ENCODE measurements around the gene RASSF5. TPM values are rescaled to one million over a fixed set of nuclear protein-coding genes. Genes with fewer than 3 reads are reported as not detected.

RASSF5 gene
- polyA plus RNA-seq, 1 of the 3 experiments (the other 2 are of a cell fraction): 2.2 TPM

- Histone ChIP-seq H2AFZ (ENCODE audit: low read depth) (no peak overlapping the region), H3K79me2 (ENCODE audit: insufficient read depth) (peaks cover 11% of the 10 kb centered on the region; the same call in 1 of the 2 replicates), H3K4me2 (no peak overlapping the region; the same call in 1 of the 2 replicates), H3K4me1 (ENCODE audit: control insufficient read depth in 1 of 2, insufficient read depth in 2 of 2, low read depth in 1 of 2, low read length in 1 of 2) (peaks cover 13 to 22% of the 10 kb centered on the region in 2 experiments; a peak in 2 of 4 replicates), H4K20me1 (ENCODE audit: insufficient read depth) (no peaks in the 10 kb centered on the region), H3F3A (replicated peaks; ENCODE audit: insufficient read depth) (no peaks in the 10 kb centered on the region), H3K27ac (ENCODE audit: low read depth in 2 of 2, low read length in 1 of 2) (no peak overlapping the region), H3K9ac (no peak overlapping the region), H3K27me3 (ENCODE audit: insufficient read depth) (no peaks in the 10 kb centered on the region), H3K9me3 (no peaks in the 10 kb centered on the region), H3K9me2 (no peaks in the 10 kb centered on the region), H3K4me3 (ENCODE audit: low read depth in 2 of 2, low read length in 1 of 2) (no peak overlapping the region), H3K36me3 (replicated peaks in 1 of 2; ENCODE audit: control insufficient read depth in 1 of 2, insufficient read depth in 2 of 2, low read length in 1 of 2) (peaks cover 4 to 9% of the 10 kb centered on the region in 2 experiments)
- no peak for DNase-seq
- ChIA-PET CTCF (interaction anchor here (0.7 to 3.3 kb wide), 6 partner anchors 7 to 192 kb away, joined by 3 to 30 read pairs (median 14); partner anchors contain the start of gene EIF2D), POLR2A (no interaction called here)
- TF ChIP-seq TAF1 (IDR thresholded peaks at IDR 0.05; ENCODE audit: borderline replicate concordance, low read depth, low read length) (no peak), CTCF (IDR thresholded peaks at IDR 0.05) (no peak), IRF3 (IDR thresholded peaks at IDR 0.05; ENCODE audit: low read depth, low read length) (no peak), TEAD4 (IDR thresholded peaks at IDR 0.05; ENCODE audit: borderline replicate concordance, insufficient read depth) (no peak), YY1 (IDR thresholded peaks at IDR 0.05; ENCODE audit: low read depth) (no peak), RAD21 (IDR thresholded peaks at IDR 0.05; ENCODE audit: low read length) (no peak), RCOR1 (IDR thresholded peaks at IDR 0.05; ENCODE audit: low read length) (no peak), CHD2 (IDR thresholded peaks at IDR 0.05; ENCODE audit: low read length, partially characterized antibody) (no peak)
- WGBS (ENCODE audit: low lambda C conversion rate): 87% methylated on average over 2 of the region's 2 CpGs
Observed at GRCh38 chr1:206472024-206472423, 35.3 kb upstream of the RASSF5 start.

- H3K36me3 ChIP-seq (replicated peaks in 1 of 2; ENCODE audit: control insufficient read depth in 1 of 2, insufficient read depth in 2 of 2, low read length in 1 of 2): peaks cover 4 to 9% of the 10 kb centered on the region in 2 experiments
- CTCF ChIA-PET: interaction anchor here (0.7 to 3.3 kb wide), 3 partner anchors 11 to 192 kb away, joined by 3 to 18 read pairs (median 12); no protein-coding TSS in a partner anchor
- no peak overlapping the region for H2AFZ ChIP-seq (ENCODE audit: low read depth)
- H3K9me3 ChIP-seq: no peaks in the 10 kb centered on the region
- H3K9me2 ChIP-seq: no peaks in the 10 kb centered on the region
- 26% methylated on average over 3 of the region's 3 CpGs for WGBS (ENCODE audit: low lambda C conversion rate)
- POLR2A ChIA-PET: no interaction called here
- H3K9ac ChIP-seq: no peak overlapping the region
- H3K27ac ChIP-seq (ENCODE audit: low read depth in 2 of 2, low read length in 1 of 2): no peak overlapping the region
- peaks cover 13 to 22% of the 10 kb centered on the region in 2 experiments; a peak in 2 of 4 replicates for H3K4me1 ChIP-seq (ENCODE audit: control insufficient read depth in 1 of 2, insufficient read depth in 2 of 2, low read depth in 1 of 2, low read length in 1 of 2)
- DNase-seq: peak; percentile 42
- no peak overlapping the region for H3K4me3 ChIP-seq (ENCODE audit: low read depth in 2 of 2, low read length in 1 of 2)
- H3K79me2 ChIP-seq (ENCODE audit: insufficient read depth): peaks cover 11% of the 10 kb centered on the region; the same call in 1 of the 2 replicates
- no peaks in the 10 kb centered on the region for H3K27me3 ChIP-seq (ENCODE audit: insufficient read depth)
- no peaks in the 10 kb centered on the region for H3F3A ChIP-seq (replicated peaks; ENCODE audit: insufficient read depth)
- no peaks in the 10 kb centered on the region for H4K20me1 ChIP-seq (ENCODE audit: insufficient read depth)
- peak overlapping the region; percentile 46; the same call in 1 of the 2 replicates for H3K4me2 ChIP-seq
- TF ChIP-seq GABPA (IDR thresholded peaks at IDR 0.05; ENCODE audit: low read depth): no peak
- TF ChIP-seq USF1 (IDR thresholded peaks at IDR 0.05; ENCODE audit: borderline replicate concordance, low read depth): no peak
- no peak for TF ChIP-seq RFX5 (IDR thresholded peaks at IDR 0.05; ENCODE audit: low read length)
- no peak for TF ChIP-seq MEF2A (IDR thresholded peaks at IDR 0.05; ENCODE audit: borderline replicate concordance, low read depth)
- no peak for TF ChIP-seq MXI1 (IDR thresholded peaks at IDR 0.05; ENCODE audit: low read depth, low read length)
- TF ChIP-seq EP300 (IDR thresholded peaks at IDR 0.05; ENCODE audit: borderline replicate concordance in 1 of 2, low read depth in 1 of 2, low read length in 1 of 2): no peak
- TF ChIP-seq ZBTB33 (IDR thresholded peaks at IDR 0.05; ENCODE audit: borderline replicate concordance, low read depth): no peak
- no peak for TF ChIP-seq TAF1 (IDR thresholded peaks at IDR 0.05; ENCODE audit: borderline replicate concordance, low read depth, low read length)
- no peak for TF ChIP-seq RAD21 (IDR thresholded peaks at IDR 0.05; ENCODE audit: low read length)
- no peak for TF ChIP-seq REST (IDR thresholded peaks at IDR 0.05; ENCODE audit: low read depth, low read length)
Observed at GRCh38 chr1:206472454-206472853, 34.9 kb upstream of the RASSF5 start.
